Neuron (in vitro differentiated cells): Measurements from ENCODE around the gene PPM1D.
"Not testable (repeated sequence)": the region's sequence is repeated elsewhere in the genome, so short reads cannot be mapped to it uniquely, and the experiment has no call there.

Experiments used
- H2AFZ ChIP-seq: one replicate; pipeline ENCODE4 v1.6.1; 2013; ENCODE audit warnings: low read depth, mild to moderate bottlenecking, inconsistent platforms, low read length, moderate library complexity
- H3K27me3 ChIP-seq: one replicate; pipeline ENCODE4 v1.6.1; 2013; ENCODE audit warnings: low read length; ENCODE audit not compliant: insufficient read depth
- H3K36me3 ChIP-seq: one replicate; pipeline ENCODE4 v1.6.1; 2013; ENCODE audit warnings: low read length; ENCODE audit not compliant: insufficient read depth
- H3K4me1 ChIP-seq: one replicate; pipeline ENCODE4 v1.6.1; 2013; ENCODE audit warnings: low read length; ENCODE audit not compliant: insufficient read depth
- H3K4me3 ChIP-seq: 2 replicates; pipeline ENCODE4 v1.5.1; 2013; ENCODE audit warnings: mild to moderate bottlenecking, low read length, moderate library complexity
- H3K9me3 ChIP-seq: one replicate; pipeline ENCODE4 v1.6.1; 2013; ENCODE audit warnings: low read length

Gene PPM1D

DNA sequence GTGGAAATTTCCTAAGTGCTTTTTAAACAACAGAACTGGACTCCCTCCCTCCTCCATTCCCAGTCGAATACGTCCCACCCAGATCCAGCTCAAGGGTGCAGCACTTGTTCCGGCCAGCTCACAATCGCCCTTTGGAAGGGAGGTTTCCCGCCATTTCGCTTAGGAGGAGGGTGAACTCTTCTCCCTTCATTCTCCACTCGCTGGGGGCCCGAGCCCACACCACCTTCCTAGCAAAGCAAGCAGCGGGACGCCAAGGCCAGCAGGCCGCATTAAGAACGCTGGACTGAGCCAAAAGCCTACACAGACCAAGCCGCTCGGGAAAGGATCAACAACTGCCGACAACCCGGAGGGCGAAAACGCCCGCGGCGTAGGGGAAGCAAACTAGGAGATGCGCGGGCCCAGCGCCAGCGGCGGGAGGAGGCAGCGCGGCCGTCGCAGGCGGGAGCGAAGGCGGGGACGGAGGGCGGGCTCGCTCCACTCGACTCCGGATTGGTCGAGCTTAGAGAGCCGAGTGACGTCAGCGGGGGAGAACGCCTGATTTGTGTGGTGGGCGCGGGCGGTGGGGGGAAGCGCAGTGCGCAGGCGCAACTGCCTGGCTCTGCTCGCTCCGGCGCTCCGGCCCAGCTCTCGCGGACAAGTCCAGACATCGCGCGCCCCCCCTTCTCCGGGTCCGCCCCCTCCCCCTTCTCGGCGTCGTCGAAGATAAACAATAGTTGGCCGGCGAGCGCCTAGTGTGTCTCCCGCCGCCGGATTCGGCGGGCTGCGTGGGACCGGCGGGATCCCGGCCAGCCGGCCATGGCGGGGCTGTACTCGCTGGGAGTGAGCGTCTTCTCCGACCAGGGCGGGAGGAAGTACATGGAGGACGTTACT is at the start of gene PPM1D:
TSS of gene PPM1D (plus strand) at position 574 of the 870 bp plus-strand sequence. CDS start at position 796, 222 bp downstream.
- peaks cover 9% of the 10 kb centered on the region for H3K4me1 ChIP-seq
- H2AFZ ChIP-seq, result peak within 1 kb of the TSS; percentile 83
- H3K36me3 ChIP-seq, result no peaks in the 10 kb centered on the region
- H3K9me3 ChIP-seq, result no peaks in the 10 kb centered on the region
- peak within 1 kb of the TSS; percentile 97 for H3K4me3 ChIP-seq
- H3K27me3 ChIP-seq, result no peaks in the 10 kb centered on the region

GRCh38 chr17:60552255-60552654 is 47.7 kb upstream of the PPM1D start:
- H3K36me3 ChIP-seq, H3K27me3 ChIP-seq, H3K4me3 ChIP-seq, H3K9me3 ChIP-seq, H3K4me1 ChIP-seq, H2AFZ ChIP-seq: not testable (repeated sequence)

DNA sequence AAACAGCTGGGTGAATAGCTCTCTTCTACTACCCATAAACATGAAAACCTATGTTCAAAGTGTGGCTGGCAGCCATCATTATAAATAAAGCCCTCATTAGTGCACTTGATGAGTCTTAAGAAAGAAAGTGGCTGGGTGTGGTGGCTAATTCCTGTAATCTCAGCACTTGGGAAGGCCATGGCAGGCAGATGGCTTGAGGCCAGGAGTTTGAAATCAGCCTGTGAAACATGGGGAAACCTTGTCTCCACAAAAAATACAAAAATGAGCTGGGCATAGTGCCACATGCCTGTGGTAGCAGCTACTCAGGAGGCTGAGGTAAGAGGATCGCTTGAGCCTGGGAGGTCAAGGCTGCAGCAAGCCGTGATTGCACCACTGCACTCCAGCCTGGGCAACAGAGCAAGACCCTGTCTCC is 45.6 kb upstream of the PPM1D start:
- H2AFZ ChIP-seq, result no peak overlapping the region

GRCh38 chr17:60555786-60556185 is 44.2 kb upstream of the PPM1D start:
- H3K36me3 ChIP-seq, result no peaks in the 10 kb centered on the region
- no peaks in the 10 kb centered on the region for H3K4me1 ChIP-seq
- no peak overlapping the region for H3K4me3 ChIP-seq
- H3K27me3 ChIP-seq, result no peaks in the 10 kb centered on the region
- peaks cover 10% of the 10 kb centered on the region for H3K9me3 ChIP-seq
- H2AFZ ChIP-seq, result no peak overlapping the region

More for the DNA sequence above, 45.6 kb upstream of the PPM1D start:
- peaks cover 10% of the 10 kb centered on the region for H3K9me3 ChIP-seq
- no peaks in the 10 kb centered on the region for H3K27me3 ChIP-seq
- H3K36me3 ChIP-seq, result no peaks in the 10 kb centered on the region
- no peak overlapping the region for H3K4me3 ChIP-seq
- H3K4me1 ChIP-seq, result no peaks in the 10 kb centered on the region

GRCh38 chr17:60557805-60558204 is 42.2 kb upstream of the PPM1D start:
- Histone ChIP-seq H2AFZ (no peak overlapping the region), H3K9me3 (peaks cover 10% of the 10 kb centered on the region), H3K27me3 (no peaks in the 10 kb centered on the region), H3K36me3 (no peaks in the 10 kb centered on the region), H3K4me3 (no peak overlapping the region), H3K4me1 (no peaks in the 10 kb centered on the region)

DNA sequence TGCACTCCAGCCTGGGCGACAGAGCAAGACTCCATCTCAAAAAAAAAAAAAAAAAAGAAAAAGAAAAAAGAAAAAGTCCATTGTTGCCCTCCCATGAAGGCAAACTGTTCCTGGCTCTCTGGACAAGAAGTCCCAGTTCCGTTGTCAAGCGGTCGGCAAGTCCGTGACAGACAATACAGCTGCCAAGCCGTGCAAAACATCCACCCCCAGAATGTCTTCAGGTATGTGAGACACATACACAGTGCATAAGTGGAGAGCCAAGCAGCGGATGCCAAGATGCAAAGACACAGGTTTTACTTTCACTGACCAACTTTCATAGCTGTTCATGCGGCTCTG is 40.4 kb upstream of the PPM1D start:
- Histone ChIP-seq H3K4me3 (no peak overlapping the region), H2AFZ (no peak overlapping the region), H3K4me1 (no peaks in the 10 kb centered on the region), H3K27me3 (no peaks in the 10 kb centered on the region), H3K36me3 (no peaks in the 10 kb centered on the region), H3K9me3 (peaks cover 6% of the 10 kb centered on the region)

DNA sequence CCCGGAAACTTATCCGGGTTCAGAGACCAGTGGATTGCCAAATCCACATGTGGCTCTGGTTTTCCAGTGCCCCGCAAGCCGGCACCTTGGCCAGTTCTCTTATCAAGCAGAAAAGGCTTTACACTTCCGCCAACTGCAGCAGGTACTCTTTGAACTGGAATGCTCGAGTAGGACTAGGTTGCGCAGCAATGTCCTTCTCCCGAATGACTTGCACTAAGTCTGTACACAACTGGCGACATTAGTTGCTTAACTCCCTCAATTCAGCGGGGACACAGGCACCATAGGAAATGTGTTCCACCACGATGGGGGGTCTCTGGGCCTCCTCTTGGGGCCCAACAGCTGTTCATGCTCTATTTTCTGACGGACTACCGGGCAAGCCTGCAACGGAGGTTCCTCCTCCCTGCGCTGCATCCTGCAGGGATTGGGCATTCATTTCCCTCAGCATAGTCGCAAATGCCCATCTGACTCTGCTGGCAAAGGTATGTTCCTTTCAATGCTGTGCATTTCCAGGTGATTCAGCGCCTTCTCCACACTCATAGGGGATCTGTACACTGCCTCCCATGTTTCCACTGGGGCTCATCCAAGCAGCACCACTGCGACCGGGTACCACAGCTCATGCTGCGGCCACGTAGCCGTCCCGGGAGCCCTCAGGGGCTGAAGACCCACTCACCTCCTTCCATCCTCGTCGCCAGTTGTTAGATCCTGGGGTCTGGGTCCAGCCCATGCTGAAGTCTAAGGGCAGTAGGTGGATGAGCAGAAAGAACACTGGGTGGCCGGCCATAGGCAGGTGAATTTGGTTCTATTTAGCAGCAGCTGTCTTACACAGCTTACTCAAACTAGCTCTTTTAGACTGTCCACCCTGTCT is 39.8 kb upstream of the PPM1D start:
- no peaks in the 10 kb centered on the region for H3K36me3 ChIP-seq
- no peaks in the 10 kb centered on the region for H3K4me1 ChIP-seq
- H3K9me3 ChIP-seq, result peaks cover 6% of the 10 kb centered on the region
- no peak overlapping the region for H2AFZ ChIP-seq
- no peak overlapping the region for H3K4me3 ChIP-seq
- H3K27me3 ChIP-seq, result no peaks in the 10 kb centered on the region

- no peaks in the 10 kb centered on the region for H3K27me3 ChIP-seq
- H3K4me3 ChIP-seq, result no peak overlapping the region
- H2AFZ ChIP-seq, result no peak overlapping the region
- H3K36me3 ChIP-seq, result no peaks in the 10 kb centered on the region
- peaks cover 6% of the 10 kb centered on the region for H3K9me3 ChIP-seq
- H3K4me1 ChIP-seq, result no peaks in the 10 kb centered on the region
Observed at GRCh38 chr17:60560860-60561257, 39.1 kb upstream of the PPM1D start.

DNA sequence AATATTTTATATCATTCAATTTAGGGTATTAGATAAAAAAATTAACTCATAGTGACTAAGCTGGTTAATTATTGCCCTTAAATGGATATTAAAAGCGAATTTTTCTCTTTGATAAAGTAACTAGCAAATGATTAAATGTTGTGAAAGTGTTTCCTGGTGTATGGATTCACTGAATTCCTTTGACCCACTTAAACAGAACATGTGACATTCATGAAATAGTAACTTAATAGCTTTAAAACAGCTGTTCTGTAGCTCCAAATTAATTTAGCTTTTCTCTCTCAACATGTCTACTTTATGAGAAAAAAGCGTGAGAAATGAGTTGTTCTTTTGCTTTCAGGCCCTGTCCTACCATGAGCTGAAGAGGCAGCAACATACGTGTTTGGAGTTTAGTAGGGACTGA is 37.6 kb upstream of the PPM1D start:
- Histone ChIP-seq H2AFZ (no peak overlapping the region), H3K4me3 (no peak overlapping the region), H3K4me1 (no peaks in the 10 kb centered on the region), H3K27me3 (no peaks in the 10 kb centered on the region), H3K36me3 (no peaks in the 10 kb centered on the region), H3K9me3 (peaks cover 4% of the 10 kb centered on the region)

- Histone ChIP-seq H3K4me1 (no peaks in the 10 kb centered on the region), H3K27me3 (no peaks in the 10 kb centered on the region), H3K4me3 (no peak overlapping the region), H3K9me3 (no peaks in the 10 kb centered on the region), H2AFZ (no peak overlapping the region), H3K36me3 (no peaks in the 10 kb centered on the region)
Observed at GRCh38 chr17:60563743-60564142, 36.2 kb upstream of the PPM1D start.

DNA sequence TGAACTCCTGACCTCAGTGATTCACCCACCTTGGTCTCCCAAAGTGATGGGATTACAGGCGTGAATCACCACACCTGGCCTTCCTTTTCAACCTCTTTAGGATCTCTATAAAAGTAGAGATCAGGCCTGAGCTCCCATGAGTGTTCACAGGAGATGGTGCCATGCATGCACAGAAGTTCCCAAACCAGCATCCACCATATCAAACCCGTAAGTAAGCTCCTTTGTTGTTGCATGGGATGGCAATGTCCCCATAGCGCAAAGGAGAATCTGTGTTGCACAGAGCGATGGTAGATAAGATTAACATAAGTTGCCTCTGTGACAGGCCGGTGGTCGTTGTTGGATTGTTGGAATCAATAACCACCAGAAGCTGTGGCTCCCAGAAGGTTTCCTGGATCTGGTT is 34.8 kb upstream of the PPM1D start:
- no peaks in the 10 kb centered on the region for H3K36me3 ChIP-seq
- peaks cover 3% of the 10 kb centered on the region for H3K4me1 ChIP-seq
- no peak overlapping the region for H2AFZ ChIP-seq
- H3K27me3 ChIP-seq, result no peaks in the 10 kb centered on the region
- no peaks in the 10 kb centered on the region for H3K9me3 ChIP-seq
- no peak overlapping the region for H3K4me3 ChIP-seq

- Histone ChIP-seq H2AFZ (no peak overlapping the region), H3K4me1 (peaks cover 30% of the 10 kb centered on the region), H3K27me3 (no peaks in the 10 kb centered on the region), H3K9me3 (no peaks in the 10 kb centered on the region), H3K36me3 (no peaks in the 10 kb centered on the region), H3K4me3 (no peak overlapping the region)
Observed at GRCh38 chr17:60573236-60574051, 26.5 kb upstream of the PPM1D start.
